NCI-H128 (cell line): Measurements from ENCODE around the gene CDHR3.
"Not testable (repeated sequence)": the region's sequence is repeated elsewhere in the genome, so short reads cannot be mapped to it uniquely, and the experiment has no call there.

Source experiments
- DNase-seq: peaks from one replicate; lab custom pipeline; 2025; ENCODE audit not compliant: unreplicated experiment; lab: John Stamatoyannopoulos, UW

Gene CDHR3

DNA sequence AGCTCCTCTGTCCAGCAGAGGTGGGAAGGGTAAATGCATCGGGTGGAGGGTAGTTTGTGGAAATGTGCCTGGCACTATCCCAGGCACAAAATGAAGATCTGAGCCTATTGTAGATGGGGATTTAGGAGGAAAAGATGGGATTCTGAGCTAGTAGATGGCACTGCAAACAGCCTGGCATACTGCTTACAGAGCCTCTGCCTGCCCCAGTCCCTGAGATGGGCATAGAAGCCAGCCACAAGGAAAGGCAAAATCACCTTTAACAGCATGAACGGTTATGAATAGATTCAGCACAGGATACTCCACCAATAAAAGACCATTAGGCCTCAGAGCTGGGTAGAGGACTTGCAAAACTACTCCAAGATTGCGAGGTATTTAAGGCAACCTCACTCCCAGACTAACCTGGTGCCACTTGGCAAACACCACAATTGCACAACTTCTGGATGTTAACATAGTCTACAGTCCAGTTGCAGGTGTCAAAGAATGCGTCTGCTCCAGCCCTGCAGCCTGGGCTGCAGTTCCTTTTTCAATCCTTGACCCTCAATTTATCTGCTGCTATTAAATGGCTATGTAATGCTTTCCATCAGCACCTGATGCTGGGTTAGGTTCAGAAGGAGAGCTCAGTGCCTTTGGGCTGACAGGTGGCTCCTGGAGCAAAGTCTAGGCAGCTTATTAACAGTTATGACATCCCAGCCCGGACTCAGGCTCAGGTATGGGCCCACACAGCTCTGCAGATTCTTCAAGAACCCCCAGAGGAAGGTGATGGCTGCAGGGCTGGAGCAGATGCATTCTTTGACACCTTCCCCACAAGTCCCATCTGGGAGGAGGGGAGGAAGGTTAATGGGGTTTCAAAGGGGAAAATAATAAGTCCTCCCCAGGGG is 34.0 kb downstream of the CDHR3 start:
- DNase-seq: no peak

DNA sequence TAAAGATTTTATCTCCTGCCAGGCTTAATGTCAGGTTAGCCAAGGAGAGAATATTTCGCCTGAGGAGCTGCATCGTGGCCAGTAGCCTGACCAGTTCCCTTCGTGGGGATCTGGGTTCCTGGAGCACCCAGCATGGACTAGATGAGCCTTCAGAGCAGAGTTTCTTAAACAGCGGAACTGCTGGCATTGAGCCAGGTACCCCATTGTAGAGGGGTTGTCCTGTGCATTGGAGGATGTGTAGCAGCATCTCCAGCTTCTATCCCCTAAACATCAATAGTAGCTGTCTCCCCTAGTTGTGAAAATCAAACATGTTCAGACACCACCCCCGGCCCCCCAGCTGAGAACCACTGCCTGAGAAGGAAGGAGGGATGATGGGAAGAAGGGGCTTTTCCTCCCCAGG is 36.2 kb downstream of the CDHR3 start:
- DNase-seq: no peak

DNA sequence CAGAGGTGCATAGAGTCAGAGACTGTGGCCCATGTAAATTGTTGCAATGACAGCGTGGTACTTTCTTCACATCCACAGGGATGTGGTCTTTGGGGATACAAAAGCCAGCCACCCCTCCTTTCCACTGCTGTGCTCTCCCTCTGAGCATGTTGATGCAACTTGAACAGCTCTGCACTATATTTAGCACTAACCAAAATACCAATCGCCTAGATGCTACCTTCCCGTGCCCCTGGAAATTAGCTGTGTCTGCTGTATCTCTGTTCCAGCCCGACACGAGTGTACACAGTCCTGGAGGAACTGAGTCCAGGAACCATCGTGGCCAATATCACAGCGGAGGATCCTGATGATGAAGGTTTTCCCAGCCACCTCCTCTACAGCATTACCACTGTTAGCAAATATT is 38.1 kb downstream of the CDHR3 start:
- no peak for DNase-seq

DNA sequence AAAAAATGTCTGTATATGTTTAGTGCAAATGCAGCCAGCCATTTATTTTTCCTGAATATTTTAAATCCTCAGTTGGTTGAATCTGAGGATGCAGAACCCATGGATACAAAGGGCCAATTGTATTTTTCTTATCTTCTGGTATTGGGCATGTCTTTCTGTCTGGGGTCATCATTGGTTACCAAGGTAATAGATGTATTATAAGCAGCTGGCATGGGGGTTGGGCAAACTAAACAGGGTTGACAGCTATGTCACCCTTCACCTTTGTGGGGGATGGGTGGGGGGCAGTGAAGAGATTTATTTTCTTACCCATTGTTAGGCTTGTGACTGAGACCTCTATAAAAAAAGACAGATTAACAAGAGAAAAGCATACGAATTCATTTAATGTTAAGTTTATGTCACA is 38.8 kb downstream of the CDHR3 start:
- no peak for DNase-seq

DNA sequence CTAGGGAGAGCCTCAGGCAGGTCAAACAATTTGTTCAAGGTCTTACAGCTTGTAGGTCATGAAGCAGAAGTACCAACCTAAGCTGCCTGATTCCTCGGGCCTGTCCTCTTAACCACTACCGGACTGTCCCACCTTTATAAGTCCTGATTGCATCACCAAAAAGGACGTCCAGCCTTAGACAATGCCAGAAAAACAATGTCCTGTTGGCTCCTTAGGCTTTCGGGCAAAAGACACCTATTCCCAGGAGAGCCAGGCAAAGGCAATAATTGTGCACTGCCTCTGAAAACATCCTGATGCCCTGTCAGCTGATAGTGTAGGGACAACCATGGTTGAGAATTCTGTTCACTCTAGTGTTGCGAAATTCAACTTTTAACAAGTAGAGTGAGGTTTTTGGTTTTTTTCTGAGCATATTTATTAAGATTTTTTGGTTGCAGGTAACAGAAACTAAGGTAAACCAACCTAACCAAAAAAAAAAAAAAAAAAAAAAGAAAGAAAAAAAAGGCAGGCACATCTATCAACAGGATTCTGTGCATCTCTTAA is 40.5 kb downstream of the CDHR3 start:
- no peak for DNase-seq

DNA sequence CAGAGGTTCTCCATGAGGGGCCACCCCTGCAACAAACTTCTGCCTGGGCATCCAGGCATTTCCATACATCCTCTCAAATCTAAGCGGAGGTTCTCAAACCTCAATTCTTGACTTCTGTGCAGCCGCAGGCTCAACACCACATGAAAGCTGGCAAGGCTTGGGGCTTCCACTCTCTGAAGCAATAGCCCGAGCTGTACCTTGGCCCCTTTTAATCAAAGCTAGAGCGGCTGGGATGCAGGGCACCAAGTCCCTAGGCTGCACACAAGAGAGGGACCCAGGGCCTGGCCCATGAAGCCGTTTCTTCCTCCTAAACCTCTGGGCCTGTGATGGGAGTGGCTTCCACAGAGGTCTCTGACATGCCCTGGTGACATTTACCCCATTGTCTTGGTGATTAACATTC is 43.8 kb downstream of the CDHR3 start:
- no peak for DNase-seq

DNA sequence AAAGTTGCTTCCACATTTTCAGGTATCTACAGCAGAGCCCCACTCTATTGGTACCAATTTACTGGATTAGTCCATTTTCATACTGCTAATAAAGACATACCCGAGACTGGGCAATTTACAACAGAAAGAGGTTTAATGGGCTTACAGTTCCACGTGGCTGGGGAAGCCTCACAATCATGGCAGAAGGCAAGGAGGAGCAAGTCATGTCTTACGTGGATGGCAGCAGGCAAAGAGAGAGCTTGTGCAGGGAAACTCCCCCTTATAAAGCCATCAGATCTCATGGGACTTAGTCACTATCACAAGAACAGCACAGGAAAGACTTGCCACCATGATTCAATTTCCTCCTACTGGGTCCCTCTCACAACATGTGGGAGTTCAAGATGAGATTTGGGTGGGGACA is 44.7 kb downstream of the CDHR3 start:
- DNase-seq: not testable (repeated sequence)

DNA sequence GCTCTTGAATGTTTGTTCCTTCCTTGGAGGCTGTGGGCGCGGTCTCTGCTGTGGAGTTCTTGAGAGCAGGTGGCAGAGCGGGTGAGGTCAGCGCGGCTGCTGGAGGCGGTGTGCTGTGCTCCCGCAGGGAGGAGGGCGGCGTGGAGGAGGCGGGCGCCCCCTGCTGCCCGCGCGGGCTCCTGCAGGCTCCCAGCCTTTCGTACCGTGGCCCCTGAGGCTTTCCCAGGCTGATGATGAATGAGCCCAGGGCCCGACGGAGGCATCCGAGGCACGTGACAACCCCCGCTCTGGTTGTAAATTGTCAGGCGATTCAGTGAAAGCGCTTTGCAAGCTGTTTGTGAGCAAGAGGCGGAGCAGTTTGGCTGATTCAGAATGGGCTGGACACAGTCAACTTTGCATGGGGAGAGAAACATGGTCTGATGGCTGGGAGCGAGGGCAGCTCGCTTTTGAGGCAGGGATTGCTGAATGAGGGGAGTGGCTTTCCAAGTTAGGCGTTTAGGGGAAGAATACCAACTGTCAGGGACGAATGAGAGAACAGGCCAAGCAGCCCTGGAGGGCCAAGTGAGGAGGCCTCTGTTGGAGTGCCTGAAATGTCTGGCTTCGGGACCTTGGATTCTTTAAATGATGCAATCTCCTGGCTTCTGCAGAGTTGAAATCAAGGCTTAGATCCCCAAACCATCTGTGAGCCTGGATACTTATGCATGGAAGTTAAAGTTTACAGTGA is 46.6 kb downstream of the CDHR3 start:
- no peak for DNase-seq

DNA sequence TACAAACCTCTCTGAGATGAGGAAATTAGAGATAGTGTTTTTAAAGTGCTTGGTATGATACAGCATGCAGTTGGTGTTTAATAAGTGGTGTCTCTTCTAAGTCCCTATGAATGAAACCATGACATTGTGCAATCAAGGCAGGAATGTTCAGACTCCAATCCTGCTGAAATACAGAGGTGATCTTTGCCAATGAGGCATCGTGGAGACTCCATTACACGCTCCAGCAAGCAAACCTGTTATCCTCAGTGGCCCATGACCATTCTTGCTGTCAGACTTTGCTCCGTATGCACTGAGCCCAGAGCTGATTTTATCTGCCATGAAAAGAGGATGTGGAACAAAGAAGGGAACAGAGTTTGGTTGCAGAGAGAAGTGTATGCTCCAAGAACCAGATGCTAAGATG is 47.3 kb downstream of the CDHR3 start:
- DNase-seq: no peak

DNA sequence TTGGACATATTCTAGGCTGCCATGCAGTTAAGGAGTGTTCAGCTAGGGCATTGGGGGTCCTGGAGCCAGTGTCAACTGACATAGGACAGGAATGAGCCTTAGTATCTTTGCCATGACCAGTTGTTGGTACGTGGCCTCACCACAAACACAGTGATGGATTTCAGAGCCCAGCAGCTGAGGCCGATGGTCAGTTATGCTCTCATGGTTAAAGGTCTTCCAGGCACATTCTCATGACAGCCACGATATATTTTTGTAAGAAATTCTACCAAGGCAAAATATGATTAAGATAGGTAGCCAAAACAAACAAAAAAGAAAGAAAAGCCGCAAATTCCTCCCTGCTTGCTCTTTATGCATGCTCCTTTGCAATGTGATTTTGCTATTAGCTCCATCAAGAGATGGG is 47.8 kb downstream of the CDHR3 start:
- no peak for DNase-seq

DNA sequence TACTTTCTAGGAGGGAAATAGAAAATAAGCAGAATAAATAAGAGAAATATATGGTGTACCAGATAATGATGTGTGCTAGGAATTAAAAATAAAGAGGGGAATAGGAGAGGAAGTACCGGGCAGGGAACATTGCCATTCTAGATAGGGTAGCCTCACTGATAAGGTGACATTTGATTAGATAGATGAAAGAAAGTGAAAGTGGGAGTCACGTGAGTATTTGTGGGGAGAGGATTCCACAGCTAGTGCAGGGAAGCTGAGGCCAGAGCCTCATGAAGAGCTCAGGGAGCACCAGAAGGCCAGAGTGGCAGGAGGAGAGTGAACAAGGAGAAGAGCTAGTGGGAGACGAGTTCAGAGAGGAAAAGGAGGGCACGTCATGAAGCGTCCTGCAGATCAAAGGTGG is 49.1 kb downstream of the CDHR3 start:
- no peak for DNase-seq

DNA sequence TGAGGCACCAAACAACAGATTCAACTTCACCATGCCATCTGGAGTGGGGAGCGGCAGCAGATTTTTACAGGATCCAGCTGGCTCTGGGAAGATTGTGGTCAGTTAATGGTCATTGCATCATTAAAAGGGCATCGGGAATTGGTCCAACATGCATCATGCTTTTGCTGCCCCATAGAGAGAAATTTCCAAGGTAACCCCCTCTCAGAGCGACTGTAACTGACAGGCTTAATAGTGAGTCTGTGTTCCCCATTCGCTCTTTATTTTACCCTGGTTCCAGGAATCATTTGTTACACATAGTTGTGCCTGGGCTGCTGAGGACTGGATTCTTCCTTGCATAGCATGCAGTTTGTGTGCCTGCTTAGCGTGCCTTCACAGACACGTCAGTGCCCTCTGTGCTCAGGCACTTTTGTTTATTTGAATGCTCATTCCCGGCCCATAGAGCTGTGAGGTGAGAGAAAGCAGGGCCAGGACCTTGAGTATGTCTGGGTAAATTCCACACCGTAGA is 49.9 kb downstream of the CDHR3 start:
- no peak for DNase-seq

DNA sequence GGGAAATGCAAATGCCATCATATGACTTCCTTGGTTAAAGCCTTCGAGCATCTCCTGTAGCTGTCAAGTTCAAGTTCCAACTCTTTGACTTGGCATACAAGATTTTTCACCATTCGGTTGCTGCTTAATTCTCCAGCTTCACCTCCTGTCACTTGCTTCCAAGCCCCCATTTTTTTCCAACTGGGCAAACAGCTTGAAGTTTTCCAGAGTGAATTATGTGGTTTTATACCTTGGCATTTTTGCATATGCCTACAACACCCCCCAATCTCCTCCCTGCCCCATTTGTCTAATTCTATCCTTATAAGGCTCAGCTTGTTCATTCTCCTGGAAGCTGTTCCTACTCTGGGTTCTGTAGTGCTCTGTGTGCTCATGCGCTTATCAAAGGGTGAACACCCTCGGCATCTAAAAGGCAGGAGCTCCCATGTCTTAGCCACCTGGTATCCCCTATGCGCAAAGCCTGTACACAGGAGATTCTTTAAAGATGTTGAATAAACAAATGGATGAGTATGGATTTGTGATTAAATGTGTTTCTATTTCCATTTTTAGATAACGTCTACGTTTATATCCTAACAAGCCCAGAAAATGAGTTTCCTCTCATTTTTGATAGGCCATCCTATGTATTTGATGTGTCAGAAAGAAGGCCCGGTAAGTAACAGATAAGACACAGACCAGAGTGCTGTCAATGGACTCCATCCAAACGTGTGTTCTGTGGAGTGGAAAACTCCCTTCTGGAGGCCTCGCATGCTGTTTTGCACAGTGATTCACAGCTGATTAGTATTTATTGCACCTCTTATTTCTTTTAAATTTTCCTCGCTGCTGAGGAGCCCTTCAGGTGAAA is 52.5 kb downstream of the CDHR3 start:
- no peak for DNase-seq

DNA sequence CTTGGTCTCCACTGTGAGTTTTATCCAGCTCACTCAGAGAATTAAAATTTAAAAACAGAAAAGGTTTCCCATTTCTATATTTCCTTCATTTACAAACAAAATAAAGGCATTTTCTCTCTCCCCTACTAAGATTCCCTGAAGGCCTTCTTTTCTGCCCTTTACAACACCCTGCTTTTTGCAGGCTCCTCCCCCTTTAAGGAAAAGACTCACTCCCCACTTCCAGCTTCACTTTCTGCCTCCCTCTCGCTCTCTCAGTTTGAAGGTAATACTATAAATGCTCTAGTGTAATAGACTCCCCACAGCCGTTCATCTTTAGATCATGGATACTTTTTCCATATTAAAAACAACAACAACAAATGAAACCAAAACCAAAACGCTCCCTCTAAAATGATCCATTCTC is 53.3 kb downstream of the CDHR3 start:
- no peak for DNase-seq

DNA sequence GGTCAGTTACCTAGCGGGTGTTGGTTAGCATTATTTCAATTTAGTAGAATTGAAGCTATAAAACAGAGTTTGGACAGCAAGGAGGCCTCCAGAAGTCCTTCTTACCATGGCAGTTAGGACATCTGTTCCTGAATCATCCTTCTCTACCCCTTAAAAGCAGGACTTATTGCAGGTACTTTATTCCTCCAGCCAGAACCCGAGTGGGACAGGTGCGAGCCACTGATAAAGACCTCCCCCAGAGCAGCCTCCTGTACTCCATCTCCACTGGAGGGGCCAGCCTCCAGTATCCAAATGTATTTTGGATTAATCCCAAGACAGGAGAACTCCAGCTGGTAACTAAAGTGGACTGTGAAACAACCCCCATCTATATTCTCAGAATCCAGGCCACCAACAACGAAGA is 54.6 kb downstream of the CDHR3 start:
- no peak for DNase-seq

DNA sequence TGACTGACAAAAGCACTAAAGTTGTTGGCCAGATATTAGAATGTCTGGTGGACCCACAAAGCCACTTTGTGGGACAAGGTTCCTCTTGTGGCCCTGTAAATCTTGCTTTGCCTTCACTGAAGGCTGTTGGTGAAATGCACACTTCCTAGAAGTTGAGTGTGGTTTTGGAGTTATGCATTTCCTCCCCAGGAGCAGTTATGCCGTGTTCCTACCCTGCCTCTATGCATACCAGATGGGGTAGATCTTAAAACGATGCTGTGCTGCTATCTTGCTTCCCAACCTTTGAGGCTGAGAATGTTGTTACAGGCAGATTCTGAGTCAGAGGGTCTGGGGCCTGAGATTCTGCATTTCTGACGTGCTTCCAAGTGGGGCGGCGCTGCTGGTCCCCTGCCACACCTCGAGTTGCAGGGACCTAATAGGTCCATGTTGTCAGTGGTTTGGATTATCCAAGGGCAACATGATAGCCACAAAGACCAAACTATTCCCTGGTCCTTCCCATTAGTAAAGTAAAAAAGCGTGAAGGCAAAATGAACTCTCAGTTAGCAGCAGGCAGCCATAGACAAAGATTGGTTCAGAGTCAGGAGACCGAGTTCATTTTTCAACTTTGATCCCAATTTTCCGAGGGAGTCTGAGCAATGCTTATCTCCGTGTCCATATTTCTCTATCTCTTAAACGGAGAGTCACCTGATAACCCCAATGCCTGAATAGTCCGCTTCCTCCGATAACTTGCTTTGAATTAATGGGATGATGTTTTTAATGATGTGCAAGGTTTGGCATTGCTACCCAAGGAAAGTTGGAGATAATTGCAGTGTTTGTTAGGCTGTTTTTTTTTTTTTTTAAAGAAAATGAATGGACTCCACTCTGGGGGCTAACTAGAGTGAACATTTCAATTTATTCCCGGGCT is 55.8 kb downstream of the CDHR3 start:
- DNase-seq: no peak

DNA sequence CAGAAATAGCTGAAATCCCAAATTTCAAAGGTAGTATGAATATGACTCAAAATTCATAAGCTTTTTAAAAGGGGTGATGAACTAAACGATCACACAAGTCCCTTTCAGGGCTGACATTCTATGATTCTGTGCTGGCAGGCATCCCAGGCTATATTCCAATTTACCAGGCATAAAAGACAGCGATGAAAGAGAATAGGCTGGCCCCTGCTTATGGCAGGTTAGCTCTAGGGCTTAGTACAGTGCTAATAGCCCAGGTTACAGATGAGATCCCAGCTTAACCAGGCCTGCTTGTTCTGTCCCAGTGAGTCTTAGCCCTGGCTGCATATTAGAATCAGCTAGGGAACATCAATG is 56.4 kb downstream of the CDHR3 start:
- DNase-seq: no peak

DNA sequence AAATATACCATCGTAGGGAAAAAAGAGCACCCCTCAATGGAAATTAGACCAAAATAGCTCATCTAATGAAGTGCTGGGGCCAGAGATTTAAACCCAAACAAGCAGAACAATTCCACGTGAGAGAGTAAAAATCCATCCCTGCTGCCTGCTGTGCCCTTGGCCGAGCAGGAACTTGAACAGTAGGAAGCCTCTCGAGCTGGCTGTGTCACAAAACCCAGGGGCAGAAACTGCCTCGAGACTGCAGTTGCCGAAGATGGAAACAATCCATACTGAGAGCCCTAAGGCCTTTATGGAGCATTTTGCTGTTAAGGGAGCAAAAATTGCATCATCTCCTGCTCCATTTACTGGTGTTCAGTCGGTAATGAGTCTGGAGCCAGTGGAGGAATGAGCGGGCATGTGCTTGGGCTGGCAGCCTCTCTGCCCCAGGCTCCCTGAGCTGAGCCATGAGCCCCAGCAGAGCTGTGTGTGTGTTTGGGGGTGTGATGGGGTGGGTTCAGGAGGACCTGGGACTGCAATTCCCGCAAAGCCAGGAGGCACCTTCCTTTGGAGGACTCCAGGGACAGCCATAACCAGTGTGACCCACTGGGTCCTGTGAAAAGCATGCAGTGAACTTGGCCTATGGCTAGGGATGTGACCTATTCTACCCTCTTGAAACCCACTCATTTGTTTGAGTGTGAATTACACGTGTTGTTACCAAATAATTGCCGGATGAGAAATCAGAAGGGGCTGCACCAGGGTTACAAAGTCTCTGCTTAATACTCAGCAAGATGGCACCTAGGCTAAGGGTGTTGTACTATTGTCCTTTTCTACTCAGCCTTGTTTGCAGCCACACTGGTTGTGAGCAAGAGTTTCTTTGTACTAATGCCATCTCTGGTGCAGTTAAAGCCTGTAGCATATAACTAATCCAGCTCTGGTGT is 58.3 kb downstream of the CDHR3 start:
- peak; percentile 27 for DNase-seq

DNA sequence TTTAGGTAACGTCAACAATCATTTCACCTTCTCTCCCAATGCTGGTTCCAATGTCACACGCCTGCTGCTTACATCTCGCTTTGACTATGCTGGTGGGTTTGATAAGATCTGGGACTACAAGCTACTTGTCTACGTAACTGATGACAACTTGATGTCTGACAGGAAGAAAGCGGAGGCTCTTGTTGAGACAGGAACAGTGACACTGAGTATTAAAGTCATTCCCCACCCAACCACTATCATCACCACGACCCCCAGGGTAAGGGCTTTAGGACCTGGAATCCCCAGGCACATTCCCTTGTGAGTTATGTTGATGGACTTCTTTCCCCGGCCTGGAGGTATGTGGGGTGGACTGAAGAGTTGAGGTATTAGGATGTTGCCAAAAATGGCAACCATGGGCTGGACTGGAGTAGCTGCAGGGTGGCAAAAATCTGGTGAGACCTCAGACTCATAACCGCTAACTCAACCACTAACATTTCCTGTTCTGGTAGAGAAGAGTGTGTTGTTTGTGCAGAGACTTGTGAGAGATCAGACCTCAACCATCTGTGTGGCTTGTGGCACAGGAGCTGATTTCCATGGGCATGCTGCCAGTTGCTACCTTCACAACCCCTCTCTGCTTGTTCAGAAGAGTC is 59.2 kb downstream of the CDHR3 start:
- no peak for DNase-seq
